Right ventricle myocardium inferior (tissue), 1 donor: ENCODE data around the gene SEL1L2. TPM values are rescaled to one million over a fixed set of nuclear protein-coding genes. Genes with fewer than 3 reads are reported as not detected.

Experiments
- ATAC-seq: fragments of 200-7000 bp; cut with Tn5 transposase; one replicate; pipeline ENCODE4 v1.9.1; 2020; ENCODE audit warnings: mild to moderate bottlenecking, moderate library complexity
- DNase-seq: peaks from one replicate; pipeline ENCODE4 v3.0.0; 2021; ENCODE audit errors: missing footprints
- intact Hi-C: fragments of 100-400 bp; cut with DNase I; formaldehyde crosslinking; loops from one replicate; pipeline ENCODE4 v1.11.0; 2022
- total RNA-seq: library from RNA; stranded (reverse); fragmentation: NEBNext Ultra II Directional; extraction: Animal tissue kit (Norgen Biotek cat#: 25700); gene quantifications from one replicate; pipeline ENCODE4 v1.2.1, GENCODE V29; 2021
- donor health status: DM: no; HTN: yes; CAD: no; lungs with severe emphysema.

Gene SEL1L2
- total RNA-seq, 1 donor from 2014 or later, result 1.7 TPM

DNA sequence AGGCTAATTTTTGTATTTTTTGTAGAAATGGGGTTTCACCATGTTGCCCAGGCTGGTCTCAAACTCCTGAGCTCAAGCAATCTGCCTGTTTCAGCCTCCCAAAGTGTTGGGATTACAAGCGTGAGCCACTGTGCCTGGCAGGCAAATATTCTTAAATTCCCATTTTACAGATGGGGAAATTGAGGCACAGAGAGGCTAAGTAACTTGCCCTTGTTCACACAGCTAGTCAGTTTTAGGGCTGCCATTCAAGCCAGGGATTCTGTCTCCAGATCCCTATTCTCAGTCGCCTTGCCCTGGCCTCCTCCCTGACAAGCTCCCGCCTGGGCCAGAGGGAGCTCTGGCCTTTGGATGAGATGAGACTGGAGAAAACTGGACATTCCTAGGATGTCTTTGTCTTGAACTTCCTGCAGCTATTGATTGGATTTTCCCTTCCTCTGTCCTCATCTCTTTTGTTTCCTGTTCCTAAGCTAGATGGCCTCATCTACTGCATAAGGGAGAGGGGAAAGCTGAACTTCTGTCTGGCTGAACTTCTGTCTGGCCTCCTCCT is 115.1 kb downstream of the SEL1L2 start:
- intact Hi-C loops, result no loop called here
- DNase-seq (no peak), ATAC-seq (no peak)

GRCh38 chr20:13874394-13875157 is 115.8 kb downstream of the SEL1L2 start:
- intact Hi-C loops, result no loop called here
- DNase-seq, result no peak
- ATAC-seq, result no peak

DNA sequence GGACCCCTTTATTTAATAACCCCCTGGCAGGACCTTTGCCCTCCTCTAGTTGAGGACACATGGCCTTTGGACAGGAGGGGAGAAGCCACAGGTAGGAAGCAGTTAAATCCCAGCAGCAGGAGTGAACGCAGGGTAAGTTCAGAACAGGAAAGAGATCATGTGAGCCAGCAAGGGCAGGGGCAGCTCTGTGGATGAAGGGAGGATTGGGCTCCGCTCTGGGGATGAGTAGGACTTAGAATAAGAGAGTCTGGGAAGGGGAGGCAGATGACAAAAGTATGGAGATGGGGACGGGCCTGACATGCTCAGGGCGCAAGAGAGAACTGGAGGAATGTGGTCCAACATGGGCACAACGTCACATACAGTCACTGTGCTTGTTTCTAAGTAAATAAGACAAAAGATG is 116.6 kb downstream of the SEL1L2 start:
- DNase-seq, result no peak
- intact Hi-C loops, result no loop called here
- ATAC-seq, result no peak

DNA sequence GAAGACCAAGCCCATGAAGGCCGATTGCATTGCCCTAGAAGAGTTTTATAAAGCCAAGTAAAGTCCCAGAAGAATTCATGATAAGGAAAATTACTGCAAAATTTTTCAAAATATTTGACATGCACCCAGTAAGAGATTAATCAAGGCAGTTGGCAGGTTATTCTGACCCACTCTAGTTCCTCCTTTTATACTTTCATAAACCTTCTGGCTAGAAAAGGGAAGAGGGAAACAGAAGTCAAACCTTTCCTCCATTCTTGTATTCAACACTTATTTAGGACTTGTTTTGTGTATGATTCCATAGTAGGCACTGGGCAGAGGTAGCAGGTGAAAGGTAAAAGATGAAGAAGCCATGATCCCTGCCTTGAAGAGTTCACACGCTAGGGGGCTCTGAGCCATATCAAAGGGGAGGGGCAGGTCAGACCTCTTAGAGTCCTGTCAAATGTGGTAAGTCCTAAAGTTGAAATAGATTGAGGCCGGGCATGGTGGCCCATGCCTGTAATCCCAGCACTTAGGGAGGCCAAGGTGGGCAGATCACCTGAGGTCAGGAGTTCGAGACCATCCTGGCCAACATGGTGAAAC is 120.2 kb downstream of the SEL1L2 start:
- intact Hi-C loops, result no loop called here
- no peak for ATAC-seq
- no peak for DNase-seq

DNA sequence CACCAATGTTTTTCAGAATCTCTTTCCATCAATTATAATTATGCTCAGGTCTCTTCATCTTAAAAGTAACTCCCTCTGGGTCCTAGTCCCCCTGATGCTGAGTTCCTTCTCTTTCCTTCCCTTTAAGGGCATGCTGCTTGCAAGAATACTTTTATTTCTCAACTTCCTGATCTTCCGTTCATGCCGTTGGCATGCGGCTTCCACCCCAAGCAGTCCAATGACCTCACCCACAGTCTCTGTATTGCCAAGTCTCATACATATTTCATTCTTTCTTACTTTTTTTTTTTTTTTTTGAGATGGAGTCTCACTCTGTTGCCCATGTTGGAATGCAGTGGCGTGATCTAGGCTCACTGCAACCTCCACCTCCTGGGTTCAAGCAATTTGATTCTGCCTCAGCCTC is 122.1 kb downstream of the SEL1L2 start:
- ATAC-seq (no peak), DNase-seq (peak; percentile 66)
- intact Hi-C loops, result no loop called here

DNA sequence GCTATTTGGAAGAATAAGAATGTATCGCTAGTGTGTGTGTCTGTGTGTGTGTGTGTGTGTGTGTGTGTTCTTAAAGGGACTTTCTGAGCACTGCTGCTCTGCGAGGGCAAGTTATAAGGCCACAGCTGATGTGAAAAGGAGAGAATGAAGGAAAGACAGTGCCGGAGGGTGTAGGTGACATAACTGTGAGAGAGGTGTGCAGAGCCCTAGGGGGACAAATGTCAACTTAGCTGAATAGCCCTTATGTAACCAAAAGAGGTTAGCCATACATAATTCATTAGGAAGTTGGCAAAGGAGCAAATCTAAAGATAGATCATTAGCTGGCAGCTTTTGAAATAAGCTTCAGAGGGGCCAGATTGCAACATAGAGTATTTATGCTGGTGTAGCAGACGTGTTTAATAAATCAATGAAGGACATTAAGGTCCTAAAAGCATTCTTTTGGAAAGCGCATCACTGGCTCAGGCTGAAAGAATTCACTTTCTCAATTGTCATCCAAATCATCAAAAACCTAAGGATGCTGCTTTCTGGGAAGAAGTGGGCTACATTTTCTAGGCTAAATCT is 124.5 kb downstream of the SEL1L2 start:
- DNase-seq (no peak), ATAC-seq (peak; percentile 23)
- intact Hi-C loops, result no loop called here

DNA sequence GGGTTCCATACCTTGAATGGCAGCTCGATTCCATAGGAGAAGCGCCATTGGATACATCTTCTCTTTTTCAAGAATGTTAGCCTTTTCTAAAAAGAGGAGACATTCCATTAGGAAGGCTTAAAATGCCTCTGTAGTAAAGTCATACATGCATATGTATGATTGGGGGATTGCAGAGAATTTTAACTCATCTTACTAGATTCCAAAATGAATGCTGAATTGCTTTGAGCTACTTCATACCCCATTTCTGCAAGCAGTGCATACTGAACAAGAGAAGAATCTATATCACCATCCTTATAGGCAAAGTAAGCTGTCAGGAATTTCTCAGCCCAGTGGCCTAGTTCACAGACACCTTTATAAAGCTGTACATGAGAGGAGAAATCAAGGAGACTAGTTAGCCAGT is 125.3 kb downstream of the SEL1L2 start:
- ATAC-seq (no peak), DNase-seq (no peak)
- intact Hi-C loops, result no loop called here

DNA sequence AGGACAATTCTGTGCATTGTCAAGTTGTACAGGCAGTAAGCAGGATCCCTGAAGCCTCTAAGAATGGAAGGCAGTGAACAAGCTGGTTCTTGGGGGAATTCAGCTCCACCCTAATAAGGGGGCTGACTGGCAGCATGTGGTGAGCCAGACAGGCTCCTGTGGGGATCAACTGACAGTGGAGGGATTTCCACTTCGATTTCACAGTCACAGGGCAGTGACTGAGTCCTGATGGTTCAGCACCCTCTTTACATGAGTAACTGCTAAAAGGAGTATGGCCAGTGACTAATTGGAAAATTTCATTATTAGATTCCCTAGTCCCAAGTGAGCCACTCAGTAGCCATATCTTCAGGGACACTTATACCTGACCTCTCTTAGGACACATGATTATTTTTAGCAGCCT is 127.2 kb downstream of the SEL1L2 start:
- DNase-seq, result no peak
- ATAC-seq, result peak; percentile 46
- intact Hi-C loops, result no loop called here

GRCh38 chr20:13862245-13862644 is 128.2 kb downstream of the SEL1L2 start:
- no peak for ATAC-seq
- intact Hi-C loops, result no loop called here
- DNase-seq, result no peak

GRCh38 chr20:13858871-13859270 is 131.5 kb downstream of the SEL1L2 start:
- intact Hi-C loops, result no loop called here

DNA sequence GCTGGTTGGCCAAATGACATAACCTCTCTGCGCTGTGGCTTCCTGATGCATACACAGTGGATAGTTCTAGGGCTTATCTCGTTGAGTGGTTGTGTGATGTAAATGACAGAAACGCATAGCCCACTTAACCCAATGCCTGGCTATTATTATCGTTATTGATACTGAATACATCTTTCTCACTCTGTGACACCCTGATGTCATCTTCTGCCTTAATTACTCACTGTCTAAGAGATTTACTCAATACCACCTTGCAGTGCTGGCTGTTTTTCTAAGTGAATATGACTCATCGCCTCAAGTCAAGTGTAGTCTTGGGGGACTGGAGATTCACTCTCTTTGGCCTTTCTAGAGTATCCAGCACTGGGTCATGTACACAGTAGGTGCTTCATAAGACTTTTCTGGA is 132.0 kb downstream of the SEL1L2 start:
- DNase-seq (no peak), ATAC-seq (no peak)
- intact Hi-C loops, result no loop called here

More at GRCh38 chr20:13858871-13859270, 131.5 kb downstream of the SEL1L2 start:
- ATAC-seq (no peak), DNase-seq (no peak)

DNA sequence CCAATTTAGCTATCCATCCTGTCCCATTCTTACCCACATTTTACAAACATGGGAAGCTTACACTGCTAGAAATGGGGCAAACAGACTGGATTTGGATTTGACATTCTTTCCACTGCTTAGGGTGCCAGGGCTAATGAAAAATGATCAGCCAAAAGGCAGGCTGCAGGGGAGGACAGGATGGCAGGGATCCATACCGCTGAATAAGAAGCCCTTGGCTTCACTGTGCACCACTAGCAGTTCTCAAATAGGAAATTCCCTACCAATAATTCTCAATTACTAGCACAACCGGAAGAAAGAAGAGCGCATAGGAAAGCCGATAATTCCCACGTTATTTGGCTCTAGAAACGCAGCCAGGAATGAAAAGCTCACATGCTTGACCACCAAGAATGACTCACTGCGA is 132.5 kb downstream of the SEL1L2 start:
- intact Hi-C loops, result no loop called here

DNA sequence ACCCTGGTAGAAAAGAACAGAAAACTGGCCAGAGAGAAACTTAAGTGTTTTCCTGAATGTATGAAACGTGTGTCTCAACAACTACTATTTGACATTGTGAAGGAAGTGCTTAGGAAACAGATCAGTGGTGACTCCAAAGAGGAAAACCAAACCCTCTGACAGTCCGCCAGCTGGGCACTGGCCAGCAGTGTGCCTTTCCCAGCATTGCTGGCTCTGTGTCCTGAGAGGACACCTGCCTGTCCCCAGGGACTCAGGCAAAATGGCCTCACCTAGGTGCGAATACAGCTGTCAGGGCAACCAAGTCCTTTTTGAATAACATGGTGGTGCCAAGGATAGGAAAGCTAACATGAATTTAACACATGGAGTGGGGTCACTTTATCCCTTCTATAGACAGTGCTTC is 133.1 kb downstream of the SEL1L2 start:
- ATAC-seq, result peak; percentile 77

More for the DNA sequence above, 132.5 kb downstream of the SEL1L2 start:
- DNase-seq (no peak), ATAC-seq (no peak)

DNA sequence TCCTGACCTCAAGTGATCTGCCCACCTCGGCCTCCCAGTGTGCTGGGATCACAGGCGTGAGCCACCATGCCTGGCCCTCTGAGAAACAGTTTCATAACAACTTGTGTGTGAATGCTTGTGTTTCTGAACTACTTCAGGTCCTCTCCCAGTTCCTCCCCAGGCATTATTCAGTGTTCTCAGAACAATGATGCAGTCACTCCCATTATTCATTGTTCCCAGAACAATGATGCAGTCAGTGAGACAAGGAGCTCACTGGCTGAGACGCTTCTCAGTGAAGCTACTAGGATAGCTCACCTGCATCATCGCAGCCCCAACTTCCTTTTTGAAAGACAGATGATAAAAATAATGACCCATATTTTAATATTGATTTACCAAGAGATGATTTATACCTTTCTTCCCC is 134.1 kb downstream of the SEL1L2 start:
- no peak for DNase-seq
- intact Hi-C loops, result no loop called here
- no peak for ATAC-seq

More for the DNA sequence above, 133.1 kb downstream of the SEL1L2 start:
- peak; percentile 78 for DNase-seq
- intact Hi-C loops, result no loop called here

GRCh38 chr20:13855613-13856012 is 134.8 kb downstream of the SEL1L2 start:
- ATAC-seq (no peak), DNase-seq (no peak)
- intact Hi-C loops, result no loop called here

GRCh38 chr20:13852306-13852705 is 138.1 kb downstream of the SEL1L2 start:
- DNase-seq (no peak), ATAC-seq (no peak)
- intact Hi-C loops, result no loop called here

GRCh38 chr20:13851279-13851678 is 139.1 kb downstream of the SEL1L2 start:
- intact Hi-C loops, result no loop called here
- ATAC-seq, result peak; percentile 62
- DNase-seq, result no peak

DNA sequence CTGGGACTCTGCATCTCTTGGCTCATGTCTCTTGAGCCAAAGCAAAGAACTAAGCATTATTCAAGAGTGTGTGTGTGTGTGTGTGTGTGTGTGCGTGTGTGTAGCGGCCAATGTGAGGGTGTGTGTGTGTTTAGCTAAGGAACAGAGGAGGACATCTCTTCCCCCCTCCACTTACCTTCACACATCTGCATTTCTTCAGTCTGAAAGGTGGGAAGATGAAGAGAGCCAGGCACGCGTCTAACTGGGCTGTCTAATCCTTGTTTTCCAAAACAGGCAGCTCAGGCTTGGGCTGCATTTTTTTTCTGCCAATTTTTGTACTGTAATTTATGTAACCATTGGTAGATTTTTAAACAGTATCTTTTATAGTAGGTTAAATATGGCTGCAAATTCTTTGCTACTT is 146.1 kb downstream of the SEL1L2 start:
- intact Hi-C loops, result no loop called here
- ATAC-seq (no peak), DNase-seq (no peak)

DNA sequence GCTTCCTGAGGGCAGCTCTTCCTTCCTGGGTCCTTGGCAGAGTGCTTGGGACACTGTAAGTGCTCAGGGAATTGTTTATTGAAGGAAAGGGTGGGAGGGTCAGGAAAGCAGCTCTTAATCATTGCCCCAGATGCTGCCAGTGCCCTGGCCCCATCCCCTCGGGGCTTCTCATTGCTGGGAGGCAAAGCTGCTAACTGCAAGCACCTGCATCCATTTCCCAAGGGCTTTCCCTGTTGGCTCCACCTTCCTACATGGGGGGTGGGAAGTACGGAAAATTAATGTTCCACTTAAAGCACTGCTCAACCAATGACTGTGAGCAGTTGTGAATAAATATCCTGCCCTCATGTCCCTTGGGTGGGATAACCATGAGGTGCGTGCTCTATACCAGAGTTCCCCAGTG is 149.2 kb downstream of the SEL1L2 start:
- intact Hi-C loops, result no loop called here
- no peak for ATAC-seq
- no peak for DNase-seq

- ATAC-seq, result no peak
- no peak for DNase-seq
- intact Hi-C loops, result no loop called here
Measured at GRCh38 chr20:13840093-13840465, 150.3 kb downstream of the SEL1L2 start.
